Hippocampal formation (tissue), 2 donors: ENCODE data around the gene LRRC18.

Source experiments
- DNase-seq, 2 donors: peaks; one replicate each; lab custom pipeline; 2025; lab: John Stamatoyannopoulos, UW

Gene LRRC18

DNA sequence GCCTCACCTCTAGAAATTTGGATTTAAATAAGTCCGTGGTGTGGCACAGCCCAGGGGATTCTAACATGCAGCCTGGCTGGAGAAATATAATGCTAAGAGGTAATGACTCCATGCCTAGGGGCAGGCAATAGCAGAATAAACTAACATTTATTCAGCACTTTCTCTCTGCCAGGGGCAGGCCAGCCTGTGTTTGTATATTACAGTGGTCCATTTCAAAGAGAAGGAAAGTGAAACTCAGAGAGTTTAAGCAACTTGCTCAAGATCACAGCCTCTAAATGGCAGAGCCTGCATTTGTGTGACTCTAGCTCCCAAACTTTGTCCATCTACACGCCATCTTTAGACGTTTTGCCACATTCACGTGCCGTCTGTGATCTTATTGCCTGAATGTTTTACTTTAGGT lies 6.7 kb upstream of the LRRC18 start:
- no peak for DNase-seq

DNA sequence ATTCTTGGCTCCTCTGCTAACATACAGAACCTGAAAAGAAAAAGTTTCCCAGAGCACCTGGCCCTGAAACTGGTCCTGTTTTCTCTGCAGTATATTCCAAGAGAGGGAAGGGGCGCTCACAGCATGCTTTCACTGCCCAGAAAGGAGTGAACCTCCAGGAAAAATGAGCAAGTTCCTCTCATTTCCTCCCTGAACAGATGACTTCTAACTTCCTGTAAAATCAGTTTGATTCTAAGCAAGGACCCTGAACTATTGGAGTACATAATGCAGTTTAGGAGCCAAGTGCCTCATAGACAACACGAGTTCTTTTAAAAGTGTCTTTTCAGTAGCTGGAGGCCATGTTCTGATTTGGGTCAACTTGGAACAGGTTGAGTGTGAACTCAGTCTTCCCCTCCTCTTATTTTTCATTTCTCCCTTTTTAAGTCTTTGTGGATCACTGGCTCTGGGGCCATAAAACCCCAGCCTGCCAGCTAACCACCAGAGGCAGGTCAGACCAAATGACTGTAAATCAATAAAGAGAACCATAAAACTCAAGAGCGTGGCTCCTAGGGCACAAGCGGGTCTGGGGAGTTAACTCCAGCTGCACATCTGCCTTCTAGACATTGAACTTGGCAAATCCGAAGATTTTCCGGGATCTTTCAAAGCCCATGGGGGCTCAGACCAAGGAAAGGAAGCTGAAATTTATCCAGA lies 5.9 kb upstream of the LRRC18 start:
- no peak for DNase-seq

DNA sequence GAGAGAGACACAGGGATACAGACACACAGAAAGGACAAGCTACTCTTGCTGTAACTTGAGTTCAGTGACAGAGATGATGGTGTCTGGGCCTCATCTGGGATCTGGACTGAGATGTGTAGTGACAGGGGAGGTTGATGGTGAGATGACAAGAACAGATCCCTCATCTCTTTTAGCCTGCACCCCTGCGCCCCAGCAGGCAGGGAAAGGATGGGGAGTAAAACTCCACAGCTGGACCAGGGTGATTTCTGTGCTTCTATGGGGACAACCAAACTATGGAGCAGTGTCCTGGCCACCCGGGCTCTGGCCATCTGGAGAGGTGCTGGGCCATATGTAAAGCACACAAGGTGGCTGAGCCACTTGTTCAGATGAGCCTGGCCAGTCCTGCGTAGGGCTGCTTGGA lies 4.5 kb upstream of the LRRC18 start:
- DNase-seq: no peak

DNA sequence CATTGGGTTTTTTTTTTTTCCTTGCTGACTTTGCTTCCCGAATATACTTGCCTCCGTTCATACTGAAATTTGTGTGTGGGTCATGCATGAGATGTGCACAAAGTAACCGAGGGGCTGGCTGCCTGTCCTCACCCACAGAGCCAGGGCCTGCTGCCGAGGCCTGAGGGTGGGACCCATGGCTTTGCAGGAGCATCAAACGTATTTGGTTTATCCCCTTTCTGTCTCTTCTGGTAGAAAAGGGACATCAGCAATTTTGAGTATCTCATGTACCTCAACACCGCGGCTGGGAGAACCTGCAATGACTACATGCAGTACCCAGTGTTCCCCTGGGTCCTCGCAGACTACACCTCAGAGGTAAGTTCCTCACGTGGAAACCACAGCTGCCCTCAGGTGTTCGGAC lies 3.5 kb upstream of the LRRC18 start:
- no peak for DNase-seq

DNA sequence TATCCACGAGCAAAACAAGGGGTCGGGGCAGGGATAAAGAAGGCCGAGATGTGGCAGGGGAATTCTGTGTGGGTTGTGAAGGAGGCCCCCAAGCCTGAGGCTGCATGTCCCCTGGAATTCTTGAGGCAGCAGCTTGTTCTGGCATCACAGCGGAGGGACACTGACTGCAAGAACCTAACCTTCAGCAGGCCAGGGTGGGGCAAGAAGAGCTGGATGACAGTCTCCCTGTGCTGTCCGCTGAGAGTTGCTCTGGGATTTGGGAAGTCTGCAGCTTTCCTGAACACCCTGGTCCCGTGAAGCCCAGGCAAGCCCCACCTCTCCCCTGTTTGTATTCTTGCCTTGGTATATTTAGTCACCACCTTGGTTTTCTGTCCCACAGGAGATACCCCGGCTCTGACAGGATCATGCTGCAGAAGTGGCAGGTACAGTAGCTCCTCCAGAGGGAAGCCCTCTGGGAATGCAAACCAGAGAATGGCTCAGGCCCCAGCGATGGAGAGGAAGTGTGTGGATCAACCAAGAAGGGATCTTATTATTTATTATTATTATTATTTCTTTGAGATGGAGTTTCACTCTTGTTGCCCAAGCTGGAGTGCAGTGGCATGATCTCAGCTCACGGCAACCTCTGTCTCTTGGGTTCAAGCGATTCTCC lies 1.9 kb upstream of the LRRC18 start:
- no peak for DNase-seq

DNA sequence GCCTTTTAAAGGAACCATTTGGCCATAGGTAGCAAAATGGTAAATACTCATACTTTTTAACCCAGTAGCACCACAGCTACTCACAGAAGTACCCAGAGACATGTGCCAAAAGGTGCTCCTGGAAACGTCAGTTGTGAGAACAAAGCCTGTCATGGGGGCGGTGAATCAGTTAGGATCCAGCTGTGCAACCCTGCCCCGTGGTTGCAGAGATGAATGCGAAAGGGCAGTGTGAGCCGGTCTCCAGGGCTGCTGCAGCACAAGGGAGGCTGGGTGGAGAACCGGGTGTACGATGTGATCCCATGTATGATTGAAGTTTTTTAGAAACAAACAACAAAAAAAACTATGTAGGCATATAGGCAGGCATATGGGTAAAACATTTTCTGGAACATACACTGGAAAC lies 1.3 kb upstream of the LRRC18 start:
- no peak for DNase-seq

DNA sequence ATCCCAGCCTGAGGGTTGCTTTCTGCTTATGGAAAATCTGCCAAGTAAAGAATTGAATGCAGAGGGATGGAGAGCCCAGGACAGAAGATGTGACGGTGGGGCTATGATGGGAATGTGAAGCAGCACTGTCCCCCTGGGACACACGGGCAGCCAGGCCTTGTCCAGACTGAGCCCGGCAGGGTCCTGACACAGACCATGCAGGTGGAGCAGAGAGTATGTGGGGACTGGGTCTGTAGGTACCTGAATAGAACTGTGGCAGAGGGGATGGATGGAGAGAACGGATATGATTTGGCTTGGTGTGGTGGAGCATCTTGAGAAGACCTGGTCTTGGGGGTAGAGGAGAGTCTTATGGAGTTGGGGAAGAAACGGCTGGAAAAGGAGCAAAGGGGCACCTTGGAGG lies 732 bp upstream of the LRRC18 start:
- no peak for DNase-seq

DNA sequence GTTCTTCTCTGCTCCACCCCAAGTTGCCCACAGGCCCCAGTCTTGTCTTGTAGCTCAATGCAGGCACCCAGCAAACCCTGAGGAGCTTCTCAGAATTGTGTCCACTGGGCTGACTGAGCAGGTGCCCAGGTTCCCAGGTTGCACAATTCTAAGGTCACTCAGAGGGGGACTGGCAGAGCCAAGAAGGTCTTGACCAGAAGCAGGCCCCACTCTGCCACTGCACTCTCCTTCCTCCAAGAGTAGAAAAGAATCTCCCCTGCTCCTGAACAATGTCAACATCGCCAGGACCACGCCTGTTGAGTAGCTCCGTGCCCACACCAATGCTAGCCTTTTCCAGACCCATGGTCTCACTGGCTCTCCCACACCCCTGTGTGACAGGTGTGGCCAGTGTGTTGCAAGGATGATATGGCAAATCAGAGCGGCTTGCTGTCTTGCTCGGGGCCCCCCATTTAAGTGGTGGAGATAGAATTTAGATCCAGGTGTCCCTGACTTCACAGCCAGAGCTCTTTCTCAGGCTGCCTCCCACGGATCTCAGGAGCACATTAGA lies 577 bp downstream of the LRRC18 start:
- no peak for DNase-seq

DNA sequence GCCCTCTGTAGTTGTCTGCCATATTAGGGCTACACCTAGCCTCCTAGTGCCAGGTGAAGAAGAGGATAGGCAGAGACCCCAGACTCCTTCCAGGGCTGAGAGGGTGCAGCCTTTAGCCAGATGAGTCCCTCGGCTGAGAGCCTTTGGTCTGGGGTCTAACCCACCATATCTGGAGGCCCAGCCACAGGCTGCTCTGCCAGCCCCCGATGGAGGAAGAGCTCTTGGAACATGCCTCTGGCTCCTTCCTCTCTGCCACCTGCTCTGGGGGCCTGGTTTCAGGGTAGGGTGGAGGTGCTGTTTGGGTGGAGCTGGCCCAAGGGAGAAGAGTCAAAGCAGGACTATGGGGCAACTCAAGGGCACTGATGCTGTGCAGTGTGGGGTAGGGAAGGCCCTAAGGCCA lies 1.4 kb downstream of the LRRC18 start:
- DNase-seq: no peak

DNA sequence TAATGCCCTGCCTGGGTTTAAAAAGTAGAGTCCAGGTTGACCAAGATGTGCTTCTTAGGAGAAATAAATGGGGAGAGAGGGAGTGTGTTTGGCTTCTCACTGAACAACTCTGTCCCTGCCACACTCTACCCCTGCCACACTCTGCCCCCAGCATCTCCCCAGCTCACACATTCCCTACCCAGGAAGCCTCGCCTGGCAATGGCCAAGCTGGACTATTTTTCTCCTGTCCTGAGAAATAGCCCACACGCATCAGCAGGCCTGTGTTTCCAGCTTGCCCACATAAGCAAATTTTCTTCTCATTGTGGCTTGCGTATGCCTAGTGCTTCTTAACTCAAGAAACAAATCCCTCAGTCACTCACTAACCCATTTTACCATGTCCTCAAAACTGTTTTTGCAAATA lies 1.8 kb downstream of the LRRC18 start:
- DNase-seq: no peak

DNA sequence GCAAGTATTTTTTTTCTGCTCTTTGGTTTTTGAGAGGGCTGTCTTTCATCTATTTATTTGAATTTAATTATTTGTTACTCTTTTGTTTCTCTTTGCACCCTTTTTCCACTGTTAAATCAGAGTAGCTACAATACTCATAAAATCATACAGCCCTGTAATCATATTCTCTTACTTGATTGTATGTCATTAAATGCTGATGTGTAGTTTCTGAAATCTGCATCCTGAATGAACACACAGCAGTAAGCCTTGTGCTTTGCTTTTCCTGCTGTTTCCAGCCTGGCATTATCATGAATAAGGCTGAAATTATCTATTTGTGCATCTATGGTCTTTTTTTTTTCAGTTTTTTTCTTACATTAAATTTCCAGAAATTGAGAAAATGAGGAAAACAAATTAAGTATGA lies 4.1 kb downstream of the LRRC18 start:
- no peak for DNase-seq

DNA sequence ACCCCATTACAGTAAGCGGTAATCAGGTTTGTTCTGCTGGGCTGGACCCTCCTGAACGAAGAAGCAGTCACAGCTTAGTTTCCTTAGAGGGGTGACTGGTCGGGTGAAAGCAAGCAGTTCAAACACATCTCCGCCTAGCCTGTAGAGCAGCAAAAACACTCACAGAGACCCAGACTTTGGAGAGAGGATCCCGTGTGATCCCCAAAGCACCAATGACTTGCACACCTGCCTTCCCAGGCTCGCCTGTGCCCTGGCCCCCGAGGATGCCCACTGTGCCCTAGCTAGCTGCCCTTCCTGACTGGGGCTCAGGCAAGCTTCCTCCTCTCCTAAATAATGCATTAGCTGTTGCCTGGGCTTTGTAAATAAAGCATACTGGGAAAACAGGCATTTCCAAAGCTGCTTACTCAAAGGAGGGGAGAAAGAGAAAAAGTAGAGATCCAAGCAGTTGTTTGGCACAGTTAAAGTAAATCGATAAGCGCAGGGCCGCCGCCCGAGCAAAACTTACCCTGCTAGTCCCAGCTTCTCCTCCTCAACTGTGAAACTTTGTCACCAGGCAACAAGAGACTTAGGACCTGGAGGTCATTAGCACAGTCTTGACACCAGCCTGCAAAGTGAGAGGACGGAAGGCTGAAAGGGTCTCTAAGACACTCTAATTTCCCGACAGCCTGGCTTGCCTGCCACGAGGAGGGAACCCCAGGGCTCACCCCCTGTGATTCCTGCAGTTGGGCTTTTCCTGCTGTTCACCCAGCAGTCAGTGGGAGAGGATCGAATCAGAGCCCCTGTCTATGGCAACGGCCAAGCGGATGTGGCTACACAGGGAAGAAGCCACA lies 4.8 kb downstream of the LRRC18 start:
- no peak for DNase-seq

DNA sequence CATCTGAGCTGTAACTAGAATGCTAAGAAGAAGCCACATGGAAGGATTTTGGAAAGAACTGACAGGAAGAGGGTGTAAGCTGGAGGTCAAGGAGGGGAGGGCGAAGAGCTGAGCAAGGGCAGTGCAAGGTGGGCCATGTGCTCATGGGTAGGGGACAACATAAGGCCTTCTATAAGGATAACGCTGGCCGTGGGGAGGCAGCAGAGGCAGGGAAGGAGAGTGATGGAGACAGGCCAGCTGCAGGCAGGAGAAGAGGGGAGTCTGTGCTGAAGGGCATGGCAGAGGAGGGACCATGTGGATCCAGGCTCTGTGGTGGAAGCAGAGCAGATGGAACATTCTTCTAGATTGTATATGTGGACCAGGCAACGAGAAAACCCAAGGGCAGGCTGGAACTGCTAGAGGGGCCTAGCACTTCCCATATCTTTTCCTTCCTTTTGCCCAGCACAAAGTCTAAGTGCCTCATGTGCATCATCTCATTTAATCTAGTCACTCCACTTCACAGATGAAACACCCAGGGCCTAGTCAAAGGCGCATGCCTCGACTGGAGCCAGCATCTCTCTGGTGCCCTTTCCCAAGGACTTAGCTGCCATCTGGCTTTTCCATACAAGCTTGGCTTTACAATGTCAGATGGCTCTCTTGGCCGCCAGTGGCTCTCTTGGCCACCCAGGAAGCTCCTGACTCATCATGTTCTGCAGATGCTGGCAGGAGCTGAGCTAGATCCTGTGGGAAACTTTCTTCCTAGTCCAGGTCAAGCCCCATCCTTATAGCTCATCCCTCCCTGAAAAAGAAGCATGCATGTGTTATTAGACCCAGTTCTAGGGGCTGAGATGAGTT lies 6.6 kb downstream of the LRRC18 start:
- DNase-seq: no peak

DNA sequence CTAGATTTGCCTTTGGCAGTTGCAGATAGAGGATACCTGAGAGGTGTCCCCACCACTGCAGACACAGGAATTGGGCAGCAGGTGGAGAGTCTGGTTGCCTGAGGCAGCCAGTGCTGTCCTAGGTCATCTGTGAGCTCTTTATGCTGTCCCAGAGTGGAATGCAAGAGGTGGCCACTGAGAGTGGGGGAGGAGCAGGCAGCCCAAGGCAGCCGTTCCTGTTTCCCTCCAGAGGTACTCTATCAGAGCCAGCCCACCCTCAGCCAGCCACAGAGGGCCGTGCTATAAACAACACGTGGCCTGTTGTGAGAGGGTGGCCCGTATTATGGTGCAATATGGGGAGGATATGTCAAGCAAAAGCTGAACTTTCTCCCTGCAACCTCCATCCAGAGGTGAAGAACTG lies 8.5 kb downstream of the LRRC18 start:
- DNase-seq: no peak

DNA sequence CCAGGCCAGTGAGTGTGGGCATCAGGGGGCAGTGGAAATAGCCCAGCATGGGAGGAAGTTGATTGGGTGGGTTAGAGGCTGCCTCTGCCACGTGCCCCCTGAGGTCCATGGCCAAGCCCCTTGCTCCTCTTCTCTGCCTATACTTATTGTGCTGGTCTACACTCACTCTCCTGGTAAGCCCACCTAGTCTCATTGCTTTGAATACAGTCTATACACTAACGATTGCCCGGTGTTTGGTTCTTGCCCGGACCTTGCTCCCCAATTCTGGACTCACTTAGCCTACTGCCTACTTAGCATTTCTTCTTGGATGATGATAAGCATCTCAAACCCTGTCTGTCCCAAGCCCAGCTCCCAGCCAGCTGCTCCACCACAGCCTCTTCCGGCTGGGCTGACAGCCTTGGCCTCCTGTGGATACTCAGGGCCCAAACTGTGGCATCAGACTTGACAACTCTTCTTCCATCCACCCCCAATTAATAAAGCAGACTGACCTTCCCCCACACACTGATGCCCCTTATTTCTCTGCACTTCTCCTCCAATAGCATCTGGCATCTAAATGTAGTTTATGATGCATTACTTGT lies 10.1 kb downstream of the LRRC18 start:
- no peak for DNase-seq

DNA sequence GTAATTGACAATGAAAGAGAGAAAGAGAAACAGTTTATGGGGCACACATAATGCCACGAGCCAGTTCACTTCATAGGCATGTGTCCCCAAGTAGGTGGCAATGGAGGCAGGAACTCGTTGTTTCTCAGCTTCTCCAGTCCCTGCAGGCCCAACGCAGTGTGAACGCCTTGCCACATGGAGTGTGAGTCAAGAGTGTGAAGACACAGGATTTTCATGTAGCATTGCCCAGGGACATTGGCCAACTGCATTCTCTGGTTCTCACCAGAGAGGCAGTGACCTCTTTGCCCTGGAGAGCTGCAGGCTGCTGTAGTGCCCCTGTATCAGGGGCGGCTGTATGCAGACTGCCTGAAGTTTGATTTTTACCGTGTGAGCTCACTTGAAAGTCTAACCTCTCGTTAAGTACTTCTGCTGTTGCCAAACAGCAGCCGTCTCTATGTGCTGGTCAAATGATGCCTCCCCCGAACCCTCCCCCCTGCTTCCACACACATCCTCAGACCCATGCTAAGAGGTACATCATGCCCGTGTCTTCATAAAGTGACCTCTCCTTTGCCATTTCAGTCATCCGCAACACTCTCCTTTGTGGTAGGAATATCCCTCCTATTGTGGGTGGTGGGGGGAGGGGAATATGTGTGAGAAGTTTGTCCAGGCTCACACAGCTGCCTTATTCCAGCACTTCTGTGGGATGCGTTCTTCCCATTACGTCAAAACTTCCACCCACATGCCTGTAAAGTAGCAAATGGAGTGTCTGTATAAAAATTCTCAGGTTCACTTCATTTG lies 12.7 kb downstream of the LRRC18 start:
- no peak for DNase-seq

DNA sequence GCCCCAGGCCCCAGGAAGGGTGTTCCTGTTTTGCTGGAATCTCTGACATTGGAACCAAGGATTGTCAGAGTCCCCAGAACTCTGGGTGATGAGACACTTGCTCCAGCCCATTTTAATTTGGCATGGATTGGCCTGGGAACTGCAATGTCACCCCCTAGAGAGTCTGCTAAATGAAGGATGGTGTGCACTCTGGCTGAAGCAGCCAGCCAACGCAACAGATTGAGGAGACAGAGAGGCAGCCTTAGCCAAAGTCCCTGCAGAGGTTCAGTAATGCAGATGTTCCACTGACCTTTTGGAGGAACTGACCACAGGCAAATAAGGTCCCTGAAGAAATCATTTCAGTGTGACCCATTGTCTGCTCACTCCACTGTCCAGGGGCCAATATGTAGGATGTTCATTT lies 13.4 kb downstream of the LRRC18 start:
- DNase-seq: no peak

DNA sequence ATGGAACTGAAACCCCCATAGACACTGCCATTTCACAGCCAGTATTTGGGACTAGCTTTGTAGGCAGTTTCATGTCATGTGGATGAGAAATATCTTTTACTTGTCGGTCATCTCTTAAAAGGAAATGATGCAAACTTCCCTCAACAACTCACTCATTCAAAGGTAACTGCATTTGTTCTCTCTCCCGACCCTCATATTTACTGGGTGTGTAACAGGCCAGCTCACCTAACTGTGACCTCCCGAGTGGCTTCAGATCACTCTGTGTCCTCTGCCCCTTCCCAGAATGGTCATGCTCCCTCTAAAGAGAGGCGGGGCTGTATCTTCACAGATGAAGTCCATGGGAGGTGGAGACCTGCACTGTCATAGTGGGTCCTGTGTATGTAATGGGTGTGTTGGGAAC lies 14.7 kb downstream of the LRRC18 start:
- no peak for DNase-seq

DNA sequence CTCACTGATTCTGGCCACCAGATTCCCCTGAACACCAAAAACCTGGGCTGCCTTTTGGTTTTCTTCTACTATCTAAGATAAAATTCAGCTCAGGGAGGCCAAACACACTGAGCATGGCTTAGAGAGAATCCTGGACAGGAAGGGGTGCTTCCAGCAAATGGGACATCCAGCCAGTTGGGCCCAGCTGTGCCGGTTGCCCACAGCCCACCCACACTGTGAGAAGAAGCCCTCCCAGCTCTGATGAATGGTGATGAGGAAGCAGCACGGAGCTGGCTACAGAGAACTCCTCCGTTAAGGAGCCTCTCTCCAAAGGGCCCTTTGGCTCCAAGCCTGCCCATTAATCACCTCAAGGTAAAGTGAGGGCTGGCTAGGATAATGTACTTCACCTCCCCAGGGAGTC lies 15.9 kb downstream of the LRRC18 start:
- no peak for DNase-seq

DNA sequence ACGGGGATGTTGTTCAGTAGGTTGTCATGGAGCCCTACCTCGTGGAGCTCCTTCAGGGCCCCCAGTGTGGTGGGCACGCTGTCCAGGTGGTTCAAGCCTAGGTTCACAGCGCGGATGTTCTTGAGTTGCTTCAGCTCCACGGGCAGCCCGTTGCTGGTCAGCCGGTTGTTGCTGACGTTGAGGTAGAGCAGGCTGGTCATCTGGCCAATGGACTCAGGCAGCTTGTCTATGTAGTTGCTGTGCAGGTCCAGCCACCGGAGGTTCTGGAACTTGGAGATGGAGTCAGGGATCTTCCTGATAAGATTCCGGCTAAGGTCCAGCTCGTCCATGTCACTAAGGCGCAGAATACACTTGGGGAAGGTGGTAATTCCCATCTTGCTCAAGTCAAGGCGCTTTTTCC lies 26.0 kb downstream of the LRRC18 start:
- DNase-seq: no peak

DNA sequence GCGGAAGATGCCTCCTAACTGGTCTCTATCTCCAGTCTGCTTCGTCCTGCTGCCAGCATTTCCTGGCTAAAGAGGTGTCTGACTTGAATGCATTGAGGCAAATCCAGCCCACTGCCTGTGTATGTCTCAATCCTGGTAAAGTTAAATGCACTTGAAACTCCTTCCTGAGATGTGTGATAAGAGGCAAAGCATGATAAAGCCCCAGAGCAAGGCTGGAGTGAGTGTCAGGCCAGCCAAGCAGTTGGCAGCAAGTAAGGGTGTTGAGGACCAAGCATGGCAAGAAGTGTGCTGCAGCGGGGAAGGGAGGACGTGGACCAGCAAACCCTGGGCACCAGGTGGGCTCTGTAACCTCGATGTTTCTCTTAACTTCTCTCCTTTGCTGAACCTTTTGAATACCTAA lies 29.1 kb downstream of the LRRC18 start:
- DNase-seq: no peak
